HepG2 (cell line): Measurements from ENCODE around the gene CCDC142. TPM values are rescaled to one million over a fixed set of nuclear protein-coding genes. Genes with fewer than 3 reads are reported as not detected.

ENCODE experiments used
- AFF4 ChIP-seq: sonication (generic); formaldehyde crosslinking; IDR thresholded peaks from 2 replicates; pipeline ENCODE4 v1.4.0; 2020; ENCODE audit warnings: missing genetic modification reagents
- ARNTL ChIP-seq: sonication (generic); formaldehyde crosslinking; IDR thresholded peaks from 2 replicates; pipeline ENCODE4 v1.4.0; 2020; ENCODE audit warnings: mild to moderate bottlenecking, missing genetic modification reagents
- CREB1 ChIP-seq, 2 experiments: fragments of 450-650 bp in 1 of 2; IDR thresholded peaks; 2 replicates each; pipeline ENCODE4 v1.6.1; 2016 to 2017; ENCODE audit warnings: control low read depth in 1 of 2, mild to moderate bottlenecking in 1 of 2, missing compliant biosample characterization in 1 of 2, missing genetic modification characterization in 1 of 2
- HOXA7 ChIP-seq: sonication (generic); formaldehyde crosslinking; IDR thresholded peaks from 2 replicates; pipeline ENCODE4 v1.8.1; 2022; ENCODE audit warnings: mild to moderate bottlenecking, missing genetic modification reagents, moderate library complexity
- KAT8 ChIP-seq: IDR thresholded peaks from 2 replicates; pipeline ENCODE4 v1.6.1; 2016; ENCODE audit warnings: missing genetic modification reagents, missing compliant biosample characterization
- KDM6A ChIP-seq: IDR thresholded peaks from 2 replicates; pipeline ENCODE4 v1.6.1; 2016; ENCODE audit warnings: low read depth
- MAZ ChIP-seq, 2 experiments: sonication (generic) in 1 of 2; formaldehyde crosslinking in 1 of 2; IDR thresholded peaks; 2 replicates each; pipeline versions ENCODE4 v1.5.0 to v1.6.1; 2012 to 2020; ENCODE audit warnings: low read depth in 2 of 2, mild to moderate bottlenecking in 2 of 2, borderline replicate concordance in 1 of 2, improper control_type of control experiment in 1 of 2, low read length in 1 of 2, missing genetic modification reagents in 1 of 2, moderate library complexity in 1 of 2
- MXD3 ChIP-seq: IDR thresholded peaks from 2 replicates; pipeline ENCODE4 v1.6.1; 2016; ENCODE audit warnings: mild to moderate bottlenecking, missing biosample characterization, missing genetic modification reagents
- POGZ ChIP-seq: sonication (generic); formaldehyde crosslinking; IDR thresholded peaks from 2 replicates; pipeline ENCODE4 v1.4.0; 2020; ENCODE audit warnings: mild to moderate bottlenecking, missing genetic modification reagents
- SETDB1 ChIP-seq: sonication (generic); formaldehyde crosslinking; IDR thresholded peaks from 2 replicates; pipeline ENCODE4 v1.5.1; 2020; ENCODE audit warnings: missing genetic modification reagents, mild to moderate bottlenecking, borderline replicate concordance
- ZBTB26 ChIP-seq: IDR thresholded peaks from 2 replicates; pipeline ENCODE4 v1.6.1; 2016; ENCODE audit warnings: missing compliant biosample characterization, missing genetic modification reagents, borderline replicate concordance
- ZEB1 ChIP-seq: IDR thresholded peaks from 2 replicates; pipeline ENCODE4 v1.6.1; 2012; ENCODE audit warnings: mild to moderate bottlenecking, low read depth, inconsistent platforms; ENCODE audit not compliant: insufficient replicate concordance
- ZNF180 ChIP-seq: sonication (generic); formaldehyde crosslinking; IDR thresholded peaks from 2 replicates; pipeline ENCODE4 v1.4.0; 2020; ENCODE audit warnings: low read depth, missing genetic modification reagents, borderline replicate concordance
- ZNF512B ChIP-seq: sonication (generic); formaldehyde crosslinking; IDR thresholded peaks from 2 replicates; pipeline ENCODE4 v1.5.1; 2020; ENCODE audit warnings: missing genetic modification reagents, mild to moderate bottlenecking, borderline replicate concordance
- ZNF597 ChIP-seq: sonication (generic); formaldehyde crosslinking; IDR thresholded peaks from 2 replicates; pipeline ENCODE4 v1.5.0; 2020; ENCODE audit warnings: missing genetic modification reagents
- ZNF629 ChIP-seq: sonication (generic); formaldehyde crosslinking; conservative IDR thresholded peaks from 2 replicates; pipeline ENCODE4 v1.5.0; 2020; ENCODE audit warnings: missing genetic modification reagents
- ZNF724P ChIP-seq: sonication (generic); formaldehyde crosslinking; IDR thresholded peaks from 2 replicates; pipeline ENCODE4 v1.8.0; 2022; ENCODE audit warnings: missing genetic modification reagents, borderline replicate concordance
- ZNF782 ChIP-seq: sonication (generic); formaldehyde crosslinking; IDR thresholded peaks from 2 replicates; pipeline ENCODE4 v1.4.0; 2020; ENCODE audit warnings: missing genetic modification reagents, mild to moderate bottlenecking, borderline replicate concordance
- polyA plus RNA-seq, 8 experiments: library from polyadenylated mRNA; depleted of rRNA in 3 of 8; stranded (reverse) in 7 of 8; unstranded in 1 of 8; fragments of >200 nt; fragmentation: Illumina TruSeq in 4 of 8; extraction: Trizol in 4 of 8; gene quantifications; 2 replicates each; pipeline versions ENCODE4 v1.2.1 to v1.2.3, GENCODE V29; 2011 to 2016; ENCODE audit warnings: low read depth in 4 of 8, missing spikeins in 1 of 8, mixed read lengths in 1 of 8; ENCODE audit not compliant: insufficient read depth in 1 of 8
- total RNA-seq, 5 experiments: library from RNA; depleted of rRNA; stranded (reverse); fragments of >200 nt; fragmentation: Illumina TruSeq; extraction: Trizol; gene quantifications; 2 replicates each; pipeline ENCODE4 v1.2.3, GENCODE V29; 2016; ENCODE audit warnings: low read depth in 1 of 5

CCDC142 gene
- total and polyA plus RNA-seq, 2 of the 13 experiments (the other 11 are each of a cell fraction or from before 2014, with no cell fraction given) = 14.7 to 30.4 TPM

GRCh38 chr2:74512744-74513604 is 30.2 kb upstream of the CCDC142 start (continued):
- TF ChIP-seq ZNF597 (CRISPR knock-in tag) (no peak), ZNF724P (CRISPR knock-in tag) (no peak), KDM6A (no peak), ZEB1 (peak; percentile 40), ZNF629 (CRISPR knock-in tag) (no peak), ARNTL (CRISPR knock-in tag) (no peak), CREB1 (IDR thresholded peaks at IDR 0.05) (no peak), CREB1 (CRISPR knock-in tag; IDR thresholded peaks at IDR 0.05) (no peak), MXD3 (CRISPR knock-in tag) (peak; percentile 32; the same call in 1 of the 2 replicates), MAZ (IDR thresholded peaks at IDR 0.05; ENCODE audit: borderline replicate concordance, low read depth, low read length) (no peak), MAZ (CRISPR knock-in tag; IDR thresholded peaks at IDR 0.05; ENCODE audit: low read depth) (peak; percentile 48; the same call in 1 of the 2 replicates), ZNF512B (CRISPR knock-in tag) (no peak), ZNF782 (CRISPR knock-in tag) (no peak), AFF4 (CRISPR knock-in tag) (no peak), SETDB1 (CRISPR knock-in tag) (no peak), ZBTB26 (CRISPR knock-in tag) (no peak), POGZ (CRISPR knock-in tag) (no peak), ZNF180 (CRISPR knock-in tag) (no peak), KAT8 (CRISPR knock-in tag) (0 out of 2 replicates have a peak, but pooled peaks have one; percentile 55), HOXA7 (CRISPR knock-in tag) (no peak)
